BLaER1 (cell line): ENCODE measurements around the gene NEUROD6.

Experiments used
- H3K27ac ChIP-seq: shearing (Covaris generic); formaldehyde crosslinking; 2 replicates; pipeline ENCODE4 v1.8.1; 2022
- H3K27me3 ChIP-seq: shearing (Covaris generic); formaldehyde crosslinking; 2 replicates; pipeline ENCODE4 v1.8.1; 2022
- H3K36me3 ChIP-seq: shearing (Covaris generic); formaldehyde crosslinking; 2 replicates; pipeline ENCODE4 v1.8.1; 2022
- H3K4me1 ChIP-seq: shearing (Covaris generic); formaldehyde crosslinking; 2 replicates; pipeline ENCODE4 v1.8.1; 2022
- H3K4me2 ChIP-seq: shearing (Covaris generic); formaldehyde crosslinking; 2 replicates; pipeline ENCODE4 v1.8.1; 2022
- H3K4me3 ChIP-seq: shearing (Covaris generic); formaldehyde crosslinking; 2 replicates; pipeline ENCODE4 v1.8.1; 2022
- H3K9ac ChIP-seq: shearing (Covaris generic); formaldehyde crosslinking; 2 replicates; pipeline ENCODE4 v1.8.1; 2022
- H3K9me3 ChIP-seq: shearing (Covaris generic); formaldehyde crosslinking; 2 replicates; pipeline ENCODE4 v1.8.1; 2022
- H4K20me1 ChIP-seq: shearing (Covaris generic); formaldehyde crosslinking; 2 replicates; pipeline ENCODE4 v1.8.1; 2022
- Cebpa-rat ChIP-seq: shearing (Covaris generic); IDR thresholded peaks from 2 replicates; pipeline ENCODE4 v1.8.1; 2022

Gene NEUROD6

DNA sequence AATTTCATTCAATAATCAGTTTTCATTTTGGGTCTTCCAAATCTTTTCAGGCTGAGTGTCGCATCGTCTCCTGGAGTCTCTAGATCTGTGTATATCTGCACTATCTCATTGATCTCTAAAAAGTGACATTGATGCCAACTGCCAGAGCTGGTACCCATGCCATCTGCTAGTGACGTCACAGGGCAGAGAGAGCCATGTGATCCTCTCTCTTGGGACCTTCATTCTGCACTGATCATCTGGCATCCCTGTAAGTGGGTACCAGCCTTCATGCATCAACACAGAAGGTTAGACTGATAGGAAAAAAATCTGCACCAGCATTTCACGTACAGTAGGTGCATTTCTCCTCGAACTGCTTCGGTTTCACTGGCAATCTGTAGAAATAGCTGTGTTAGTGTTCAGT is at the start of gene NEUROD6:
TSS of gene NEUROD6 (minus strand) at position 124 of the 400 bp plus-strand sequence. CDS start 1,458 bp downstream, outside the sequence.
- H3K9me3 ChIP-seq: peaks cover 12% of the 10 kb centered on the region
- H3K27me3 ChIP-seq: no peaks in the 10 kb centered on the region
- H3K4me2 ChIP-seq: no peak within 1 kb of the TSS
- H4K20me1 ChIP-seq: no peaks in the 10 kb centered on the region
- no peak for TF ChIP-seq Cebpa-rat
- H3K4me3 ChIP-seq: no peak within 1 kb of the TSS
- no peaks in the 10 kb centered on the region for H3K4me1 ChIP-seq
- no peak within 1 kb of the TSS for H3K27ac ChIP-seq
- no peak within 1 kb of the TSS for H3K9ac ChIP-seq
- no peaks in the 10 kb centered on the region for H3K36me3 ChIP-seq

GRCh38 chr7:31384466-31384865 is 43.9 kb upstream of the NEUROD6 start:
- no peak for TF ChIP-seq Cebpa-rat
- no peaks in the 10 kb centered on the region for H3K27me3 ChIP-seq
- no peaks in the 10 kb centered on the region for H3K9me3 ChIP-seq
- H3K36me3 ChIP-seq: no peaks in the 10 kb centered on the region
- H3K4me2 ChIP-seq: no peak overlapping the region
- H3K9ac ChIP-seq: no peak overlapping the region
- H3K27ac ChIP-seq: no peak overlapping the region
- no peaks in the 10 kb centered on the region for H3K4me1 ChIP-seq
- H4K20me1 ChIP-seq: no peaks in the 10 kb centered on the region
- no peak overlapping the region for H3K4me3 ChIP-seq

GRCh38 chr7:31382722-31383121 is 42.2 kb upstream of the NEUROD6 start:
- Histone ChIP-seq H3K4me3 (no peak overlapping the region), H3K4me2 (no peak overlapping the region), H3K9ac (no peak overlapping the region), H3K4me1 (no peaks in the 10 kb centered on the region), H3K9me3 (no peaks in the 10 kb centered on the region), H3K27ac (no peak overlapping the region), H3K27me3 (no peaks in the 10 kb centered on the region), H3K36me3 (no peaks in the 10 kb centered on the region), H4K20me1 (no peaks in the 10 kb centered on the region)
- TF ChIP-seq Cebpa-rat: no peak

GRCh38 chr7:31373337-31374289 is 33.1 kb upstream of the NEUROD6 start:
- H3K27ac ChIP-seq: no peak overlapping the region
- TF ChIP-seq Cebpa-rat: no peak
- H3K27me3 ChIP-seq: no peaks in the 10 kb centered on the region
- H3K36me3 ChIP-seq: no peaks in the 10 kb centered on the region
- no peak overlapping the region for H3K4me3 ChIP-seq
- H3K4me1 ChIP-seq: 0 out of 2 replicates have a peak, but pooled peaks cover 8% of the 10 kb centered on the region
- H3K9ac ChIP-seq: no peak overlapping the region
- no peak overlapping the region for H3K4me2 ChIP-seq
- H3K9me3 ChIP-seq: no peaks in the 10 kb centered on the region
- H4K20me1 ChIP-seq: no peaks in the 10 kb centered on the region

DNA sequence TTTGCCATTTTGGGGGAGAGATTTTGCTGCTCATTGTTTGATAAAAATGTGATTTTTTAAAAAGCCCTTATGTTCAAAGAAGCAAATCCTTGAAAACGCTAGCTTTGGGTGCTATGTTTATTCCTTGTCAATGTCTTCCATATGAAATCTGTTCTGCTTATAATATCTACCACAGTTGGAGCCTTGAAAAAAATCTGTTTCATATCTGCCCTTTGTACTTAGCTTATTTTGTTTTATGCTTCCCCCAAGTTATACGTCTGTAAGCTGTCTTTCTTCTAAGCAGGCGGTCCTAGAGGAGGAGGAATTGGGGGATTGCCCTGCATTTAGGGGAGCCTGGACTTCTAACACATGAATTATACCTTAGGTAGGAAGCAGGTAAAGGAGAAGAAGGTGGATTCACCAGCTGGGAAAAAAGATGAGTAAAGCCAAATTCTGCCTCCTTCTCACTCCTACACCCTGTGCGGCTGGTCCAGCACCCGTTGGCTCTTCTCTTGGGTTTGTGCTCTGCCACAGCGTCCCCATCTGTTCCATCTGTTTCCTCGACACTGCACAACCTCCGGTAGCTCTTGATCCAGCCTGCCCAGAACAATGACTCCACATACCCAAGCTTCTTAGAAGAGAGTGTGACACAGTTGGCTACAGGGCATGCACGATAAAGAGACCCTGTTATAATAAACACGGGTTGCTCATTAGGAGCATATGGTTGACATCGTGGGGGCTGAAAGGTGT is 31.9 kb upstream of the NEUROD6 start:
- Histone ChIP-seq H3K36me3 (no peaks in the 10 kb centered on the region), H4K20me1 (no peaks in the 10 kb centered on the region), H3K4me2 (no peak overlapping the region), H3K27ac (no peak overlapping the region), H3K9ac (no peak overlapping the region), H3K9me3 (no peaks in the 10 kb centered on the region), H3K4me1 (0 out of 2 replicates have a peak, but pooled peaks cover 8% of the 10 kb centered on the region), H3K27me3 (no peaks in the 10 kb centered on the region), H3K4me3 (no peak overlapping the region)
- no peak for TF ChIP-seq Cebpa-rat

DNA sequence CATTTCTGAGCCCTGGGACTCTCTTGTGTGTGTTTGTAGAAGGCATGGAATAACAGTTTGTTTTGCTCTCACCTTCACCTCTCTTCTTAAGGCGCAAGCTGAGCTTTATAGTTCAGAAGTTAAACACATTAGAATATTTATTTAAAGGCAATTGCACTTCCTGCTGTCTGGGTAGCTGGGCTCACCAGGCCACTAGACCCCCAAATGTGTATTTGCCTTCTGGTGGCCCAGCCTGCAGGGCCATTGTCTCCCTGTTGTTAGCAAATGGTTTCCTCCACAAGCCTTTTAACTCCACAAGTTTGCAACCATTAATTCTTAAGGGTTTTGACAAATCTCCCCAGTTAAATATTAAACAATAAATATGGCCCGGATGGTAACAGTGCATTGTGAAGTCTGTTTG is 31.1 kb upstream of the NEUROD6 start:
- no peak for TF ChIP-seq Cebpa-rat
- Histone ChIP-seq H3K36me3 (no peaks in the 10 kb centered on the region), H4K20me1 (no peaks in the 10 kb centered on the region), H3K9me3 (no peaks in the 10 kb centered on the region), H3K4me1 (0 out of 2 replicates have a peak, but pooled peaks cover 8% of the 10 kb centered on the region), H3K4me3 (no peak overlapping the region), H3K9ac (no peak overlapping the region), H3K4me2 (no peak overlapping the region), H3K27me3 (no peaks in the 10 kb centered on the region), H3K27ac (no peak overlapping the region)

DNA sequence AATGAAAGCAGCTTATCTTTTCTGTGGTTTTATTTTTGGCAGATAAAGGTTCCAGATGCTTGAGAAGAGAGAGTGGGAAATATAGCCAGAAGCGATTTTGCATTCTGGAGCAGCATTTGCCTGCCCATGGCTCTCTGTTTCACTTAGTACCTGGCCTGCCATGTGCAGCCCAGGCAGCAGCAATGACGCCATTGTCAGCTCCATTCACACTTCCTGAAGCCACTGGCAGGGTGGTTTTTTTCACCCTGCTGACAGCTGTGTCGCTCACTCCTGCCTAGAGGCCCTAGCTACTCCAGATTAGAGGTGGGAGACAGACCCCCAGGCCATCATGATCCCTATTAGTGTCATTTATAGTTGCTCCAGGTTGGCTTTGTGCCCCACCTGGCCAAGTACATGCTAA is 30.1 kb upstream of the NEUROD6 start:
- Histone ChIP-seq H3K36me3 (no peaks in the 10 kb centered on the region), H3K27ac (no peak overlapping the region), H4K20me1 (no peaks in the 10 kb centered on the region), H3K9ac (no peak overlapping the region), H3K4me3 (no peak overlapping the region), H3K4me1 (0 out of 2 replicates have a peak, but pooled peaks cover 8% of the 10 kb centered on the region), H3K27me3 (no peaks in the 10 kb centered on the region), H3K4me2 (no peak overlapping the region), H3K9me3 (no peaks in the 10 kb centered on the region)
- TF ChIP-seq Cebpa-rat: no peak

- Histone ChIP-seq H3K9ac (no peak overlapping the region), H3K4me3 (no peak overlapping the region), H3K4me1 (no peaks in the 10 kb centered on the region), H3K27ac (no peak overlapping the region), H3K4me2 (no peak overlapping the region), H3K9me3 (no peaks in the 10 kb centered on the region), H3K27me3 (no peaks in the 10 kb centered on the region), H3K36me3 (no peaks in the 10 kb centered on the region), H4K20me1 (no peaks in the 10 kb centered on the region)
- TF ChIP-seq Cebpa-rat: no peak
Observed at GRCh38 chr7:31368620-31369019, 28.1 kb upstream of the NEUROD6 start.

- no peak overlapping the region for H3K4me3 ChIP-seq
- no peak overlapping the region for H3K27ac ChIP-seq
- no peaks in the 10 kb centered on the region for H3K4me1 ChIP-seq
- no peaks in the 10 kb centered on the region for H4K20me1 ChIP-seq
- no peak overlapping the region for H3K9ac ChIP-seq
- H3K9me3 ChIP-seq: no peaks in the 10 kb centered on the region
- no peak for TF ChIP-seq Cebpa-rat
- H3K27me3 ChIP-seq: no peaks in the 10 kb centered on the region
- no peaks in the 10 kb centered on the region for H3K36me3 ChIP-seq
- no peak overlapping the region for H3K4me2 ChIP-seq
Observed at GRCh38 chr7:31363496-31363895, 23.0 kb upstream of the NEUROD6 start.

- Histone ChIP-seq H3K4me3 (no peak overlapping the region), H3K4me1 (no peaks in the 10 kb centered on the region), H3K27ac (no peak overlapping the region), H3K9ac (no peak overlapping the region), H3K9me3 (no peaks in the 10 kb centered on the region), H3K36me3 (no peaks in the 10 kb centered on the region), H4K20me1 (no peaks in the 10 kb centered on the region), H3K27me3 (no peaks in the 10 kb centered on the region), H3K4me2 (no peak overlapping the region)
- TF ChIP-seq Cebpa-rat: no peak
Observed at GRCh38 chr7:31363051-31363450, 22.5 kb upstream of the NEUROD6 start.
